CD1c-positive myeloid dendritic cell (primary cell): Measurements from ENCODE around the gene PICK1.
"Not testable (repeated sequence)": the region's sequence is repeated elsewhere in the genome, so short reads cannot be mapped to it uniquely, and the experiment has no call there.

Source experiments
- DNase-seq: peaks from one replicate; pipeline ENCODE4 v3.0.0-alpha.2; 2016; ENCODE audit errors: extremely low spot score

PICK1 gene

DNA sequence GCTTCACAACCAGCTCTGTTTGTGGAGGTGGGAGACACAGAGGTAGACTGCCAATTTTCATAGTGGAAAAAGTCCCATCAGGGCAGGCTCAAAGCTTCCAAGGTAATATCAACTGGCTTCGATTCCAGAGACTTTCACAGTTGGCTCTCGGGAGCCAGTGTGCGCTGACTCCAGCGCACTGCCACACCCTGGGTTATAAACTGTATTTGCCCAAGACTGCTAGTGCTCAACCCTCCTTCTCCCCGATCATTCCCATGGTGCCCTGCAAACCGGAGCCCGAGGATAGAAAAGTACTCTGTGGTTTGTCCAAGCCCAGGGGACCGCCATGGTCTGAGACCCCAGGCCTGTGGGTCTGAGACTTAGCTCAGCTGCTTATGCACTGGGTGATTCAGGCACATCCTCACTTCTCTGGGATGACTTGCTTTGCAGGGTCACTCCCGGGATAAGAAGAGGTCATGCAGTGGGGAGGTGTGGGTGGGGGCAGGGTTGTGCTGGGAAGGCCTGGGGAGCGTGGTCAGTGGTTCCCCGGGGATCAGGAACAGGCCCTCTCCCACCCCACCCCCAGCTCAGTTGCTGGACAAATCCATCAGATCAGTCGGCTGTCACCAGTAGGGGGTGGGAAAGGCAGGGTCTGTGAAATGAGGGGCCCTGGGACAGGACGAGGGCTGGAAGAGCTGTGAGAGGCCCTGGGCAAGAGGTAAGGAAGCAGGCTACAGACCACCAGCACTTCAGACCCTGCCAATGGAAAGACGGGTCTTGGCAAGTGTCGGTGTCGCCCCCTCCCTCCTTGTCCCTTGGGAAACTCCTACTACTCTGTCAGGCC, 26.7 kb upstream of the PICK1 start:
- no peak for DNase-seq

DNA sequence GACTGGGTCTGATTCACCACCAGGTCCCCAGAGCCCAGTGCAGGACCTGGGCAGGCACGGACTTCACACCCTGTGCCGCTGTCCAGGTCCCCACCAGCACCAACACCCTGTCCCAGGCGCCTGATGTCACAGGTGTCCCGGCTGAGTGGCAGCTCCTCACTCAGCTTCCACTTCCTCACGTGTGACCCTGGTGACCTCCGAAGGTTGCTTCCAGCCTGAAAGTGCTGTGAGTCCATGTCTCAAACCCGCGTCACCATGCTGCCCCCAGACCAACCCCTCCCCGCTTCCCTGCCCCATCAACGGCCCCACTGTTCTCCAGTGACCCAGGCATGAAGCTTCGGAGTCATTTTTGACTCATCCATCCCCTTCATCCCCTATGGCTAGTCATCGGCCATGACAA, 25.7 kb upstream of the PICK1 start:
- no peak for DNase-seq

DNA sequence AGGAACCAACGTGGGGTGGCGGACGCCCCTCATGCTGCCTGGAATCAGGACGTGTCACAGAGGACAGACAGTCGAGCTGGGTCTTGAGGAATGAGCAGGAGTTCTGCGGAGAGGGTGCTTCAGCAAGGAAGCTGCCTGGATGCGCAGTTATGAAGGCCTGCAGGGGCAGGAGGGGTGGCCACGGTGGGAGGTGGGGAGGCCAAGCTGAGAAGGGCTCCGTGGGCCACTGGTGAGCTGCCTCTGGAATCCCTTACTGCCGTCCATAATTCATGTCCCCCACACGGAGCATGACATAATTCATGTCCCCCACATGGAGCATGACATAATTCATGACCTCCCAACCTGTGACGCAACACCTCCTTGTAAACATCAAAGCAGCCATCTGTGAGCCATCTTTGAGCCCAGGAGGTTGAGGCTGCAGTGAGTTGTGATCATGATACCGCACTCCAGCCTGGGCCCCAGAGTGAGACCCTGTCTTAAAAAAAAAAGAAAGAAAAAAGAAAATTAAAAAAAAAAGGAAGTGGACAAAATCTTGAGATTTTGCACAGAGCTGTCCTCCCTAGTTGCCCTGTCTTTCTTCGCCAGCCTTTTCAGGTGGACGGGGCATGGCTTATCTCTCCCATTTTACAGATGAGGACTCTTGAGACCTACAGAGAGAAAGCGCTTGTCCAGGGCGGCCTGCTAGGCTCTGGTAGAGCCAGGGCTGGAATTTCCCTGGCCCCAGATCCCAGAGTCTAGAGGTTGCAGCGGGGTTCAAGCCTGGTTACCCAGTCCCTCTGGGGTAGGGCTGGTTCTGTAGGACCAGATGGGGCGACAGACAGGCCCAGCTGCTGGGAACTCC, 24.3 kb upstream of the PICK1 start:
- DNase-seq, result peak; percentile 12

DNA sequence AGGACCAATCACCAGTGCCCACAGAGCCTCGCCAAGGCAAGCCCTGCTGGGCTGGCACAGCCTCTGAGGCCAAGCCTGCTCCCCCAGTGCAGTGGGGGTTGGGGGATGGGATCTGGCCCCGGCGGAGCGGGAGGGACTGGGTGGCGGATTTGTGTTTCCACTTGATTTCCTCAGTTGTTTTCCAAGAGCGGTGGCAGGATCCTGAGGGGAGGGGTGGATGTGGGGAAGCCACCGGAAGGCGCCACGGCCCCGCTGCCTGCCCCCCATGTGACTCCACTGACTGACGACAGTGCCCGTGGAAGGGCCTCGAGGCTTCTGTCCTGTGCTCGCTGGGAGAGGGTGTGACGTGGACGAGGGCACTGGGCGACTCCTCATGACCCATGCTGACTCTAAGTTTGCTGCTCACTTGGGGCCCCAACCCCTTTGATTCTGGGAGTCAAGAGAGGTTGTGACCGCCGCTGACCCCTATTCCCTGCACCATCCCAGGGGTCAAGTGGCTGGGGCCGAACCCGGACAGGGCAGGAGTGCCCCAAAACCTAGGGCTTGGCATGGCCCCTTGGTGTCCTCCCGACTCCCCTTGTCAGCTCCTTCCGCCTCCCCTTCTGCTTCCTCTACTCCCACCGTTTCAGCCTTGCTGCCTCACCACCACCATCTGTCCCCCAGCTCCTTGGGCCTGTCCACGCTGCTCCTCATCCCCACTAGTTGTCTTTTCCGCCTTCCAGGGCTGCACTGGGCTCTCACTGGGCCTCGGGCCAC, 23.5 kb upstream of the PICK1 start:
- DNase-seq, result no peak

DNA sequence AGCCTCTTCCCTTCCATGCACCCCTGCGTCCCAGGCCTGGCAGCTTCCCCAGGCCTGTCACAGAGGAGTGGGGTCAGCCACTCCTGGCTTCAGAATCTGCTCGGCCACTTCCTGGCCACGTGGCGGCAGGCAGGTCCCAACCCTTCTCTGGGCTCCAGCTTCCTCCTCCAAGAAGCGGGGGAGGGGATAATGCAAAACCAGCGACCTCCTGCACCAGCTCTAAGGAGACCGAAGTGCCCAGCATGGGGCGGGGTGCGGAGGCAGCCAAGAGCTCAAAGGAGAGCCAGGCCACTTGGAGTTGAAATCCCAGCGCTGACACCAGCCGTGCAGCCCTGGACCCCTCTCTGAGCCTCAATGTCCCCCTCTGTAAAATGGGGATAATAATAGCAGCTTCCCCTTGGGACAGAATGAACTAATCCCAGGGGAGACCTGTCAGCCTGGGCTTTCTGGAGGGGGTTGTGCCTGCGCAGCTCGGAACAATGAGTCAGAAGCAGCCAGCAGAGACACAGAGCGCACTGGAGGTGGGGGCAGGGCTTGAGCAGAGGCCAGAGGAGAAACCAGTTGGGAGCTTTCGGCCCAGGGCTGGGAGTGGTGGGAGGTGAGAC, 22.8 kb upstream of the PICK1 start:
- DNase-seq, result peak; percentile 38

DNA sequence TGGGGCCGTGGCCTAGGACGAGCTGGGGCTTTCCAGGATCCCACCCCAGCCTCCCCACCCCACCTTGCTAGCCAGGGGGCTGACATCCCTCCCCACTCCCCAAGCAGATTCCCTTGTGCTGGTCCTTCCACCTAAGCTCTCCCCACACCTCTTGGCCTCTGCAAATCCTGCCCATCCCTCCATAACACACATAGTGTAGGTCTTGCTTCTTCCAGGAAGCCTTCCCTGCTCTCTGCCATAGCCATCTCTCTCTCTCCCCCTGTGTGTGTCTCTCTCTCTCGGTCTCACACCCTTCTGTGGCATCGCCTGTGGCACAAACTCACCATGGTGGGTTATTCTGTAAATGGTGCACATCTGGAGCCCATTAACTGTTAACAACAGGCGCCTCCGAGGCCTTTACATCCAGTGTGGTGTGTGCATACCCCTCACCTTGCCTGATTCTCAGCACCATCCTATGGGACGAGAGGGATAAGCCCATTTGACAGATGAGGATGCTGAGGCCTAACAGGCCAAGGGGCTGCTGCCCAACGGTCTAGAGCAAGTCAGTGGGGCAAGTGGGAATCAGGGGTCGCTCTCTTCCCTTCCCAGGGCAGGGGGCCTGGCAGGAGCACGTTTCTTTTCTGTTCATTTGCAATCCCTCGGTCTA, 22.2 kb upstream of the PICK1 start:
- DNase-seq, result no peak

DNA sequence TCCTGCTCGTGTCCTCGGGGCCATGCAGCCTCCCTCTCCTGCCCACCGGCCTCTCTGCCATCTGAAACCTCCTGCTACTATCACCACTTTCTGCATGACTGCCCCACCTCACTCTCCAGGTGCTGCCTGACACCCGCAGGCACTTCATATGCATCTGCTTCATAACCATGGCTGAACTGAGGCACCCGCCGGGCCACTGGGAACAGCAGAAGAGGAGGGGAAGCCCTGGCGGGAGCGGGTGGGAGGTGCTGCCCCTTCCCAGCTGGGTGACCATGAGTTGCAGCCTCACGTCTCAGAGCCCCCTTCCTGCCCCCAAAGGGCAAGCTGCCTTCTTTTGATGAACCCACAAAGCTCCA, 21.7 kb upstream of the PICK1 start:
- DNase-seq, result no peak

DNA sequence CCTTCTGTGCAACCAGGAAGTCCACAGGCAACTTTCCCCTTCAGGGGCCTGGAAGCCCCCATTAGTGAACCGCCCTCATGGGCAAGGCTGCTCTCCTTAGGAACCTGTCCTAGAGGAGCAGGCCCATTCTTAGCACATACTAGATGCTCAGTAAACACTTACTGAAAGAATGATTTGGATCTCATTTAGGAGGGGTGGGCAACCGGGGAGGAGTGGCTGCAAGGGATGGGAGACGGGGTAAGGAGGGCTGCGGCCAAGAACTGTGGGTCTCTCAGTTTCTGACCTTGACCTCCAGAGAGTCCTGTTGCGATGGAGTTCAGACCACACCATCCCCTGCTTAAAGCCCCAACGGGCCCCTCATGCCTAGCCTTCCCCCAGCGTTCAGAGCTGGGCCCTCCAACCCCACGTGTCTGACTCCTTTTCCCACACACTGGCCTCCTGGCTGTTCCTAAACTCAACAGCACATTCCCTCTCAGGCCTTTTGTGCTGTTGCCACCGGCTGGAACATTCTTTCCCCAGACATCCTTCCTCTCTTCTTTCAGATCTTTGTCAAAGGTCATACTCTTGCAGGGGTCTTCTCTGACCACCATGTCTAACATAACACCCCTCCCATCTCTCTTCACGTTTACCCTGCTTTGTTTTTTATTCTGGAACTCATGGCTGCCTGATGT, 20.7 kb upstream of the PICK1 start:
- no peak for DNase-seq

DNA sequence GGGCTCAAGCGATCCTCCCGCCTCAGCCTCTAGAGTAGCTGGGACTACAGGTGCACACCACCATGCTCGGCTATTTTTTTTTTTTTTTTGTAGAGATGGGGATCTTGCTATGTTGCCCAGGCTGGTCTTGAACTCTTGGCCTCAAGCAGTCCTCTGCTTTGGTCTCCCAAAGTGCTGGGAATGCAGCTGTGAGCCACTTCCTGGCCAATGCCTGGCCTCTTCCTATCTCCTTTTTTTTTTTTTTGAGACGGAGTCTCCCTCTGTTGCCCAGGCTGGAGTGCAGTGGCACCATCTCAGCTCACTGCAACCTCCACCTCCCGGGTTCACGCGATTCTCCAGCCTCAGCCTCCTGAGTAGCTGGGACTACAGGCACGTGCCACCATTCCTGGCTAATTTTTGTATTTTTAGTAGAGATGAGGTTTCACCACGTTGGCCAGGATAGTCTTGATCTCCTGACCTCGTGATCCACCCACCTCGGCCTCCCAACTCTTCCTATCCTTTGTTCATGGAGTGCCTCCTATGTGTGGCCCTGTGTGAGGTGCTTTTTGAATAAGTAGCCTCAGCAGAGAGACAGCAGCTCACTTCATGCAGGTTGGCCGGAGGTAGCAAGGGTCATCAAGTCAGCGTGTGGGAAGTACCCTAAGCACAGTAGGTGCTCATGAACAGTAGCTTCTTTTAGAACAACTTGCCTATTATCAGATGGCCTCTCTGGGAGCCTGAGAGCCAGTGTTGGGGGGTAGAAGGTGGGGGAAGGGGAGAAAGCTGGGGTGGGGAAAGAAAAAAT, 19.6 kb upstream of the PICK1 start:
- DNase-seq, result not testable (repeated sequence)

DNA sequence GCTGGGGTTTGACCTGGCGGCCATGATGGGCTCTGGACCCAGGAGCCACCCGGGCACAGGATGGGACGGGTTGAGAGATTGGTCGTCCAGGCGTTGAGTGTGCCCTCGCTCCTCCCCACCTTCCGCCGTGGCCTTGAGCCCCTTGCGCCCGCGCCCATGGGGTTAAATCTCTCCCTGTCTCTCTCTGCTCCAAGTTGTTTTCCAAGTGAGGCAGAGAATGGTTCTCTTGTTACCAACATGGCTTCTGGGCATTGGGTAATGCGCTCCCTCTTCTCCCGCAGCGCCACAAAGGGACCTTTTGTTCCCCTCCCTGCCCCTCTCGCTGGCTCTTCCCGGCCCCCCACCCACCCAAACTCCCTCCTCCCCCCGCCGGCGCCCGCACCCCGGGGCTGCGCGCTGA, 18.8 kb upstream of the PICK1 start:
- DNase-seq, result no peak

DNA sequence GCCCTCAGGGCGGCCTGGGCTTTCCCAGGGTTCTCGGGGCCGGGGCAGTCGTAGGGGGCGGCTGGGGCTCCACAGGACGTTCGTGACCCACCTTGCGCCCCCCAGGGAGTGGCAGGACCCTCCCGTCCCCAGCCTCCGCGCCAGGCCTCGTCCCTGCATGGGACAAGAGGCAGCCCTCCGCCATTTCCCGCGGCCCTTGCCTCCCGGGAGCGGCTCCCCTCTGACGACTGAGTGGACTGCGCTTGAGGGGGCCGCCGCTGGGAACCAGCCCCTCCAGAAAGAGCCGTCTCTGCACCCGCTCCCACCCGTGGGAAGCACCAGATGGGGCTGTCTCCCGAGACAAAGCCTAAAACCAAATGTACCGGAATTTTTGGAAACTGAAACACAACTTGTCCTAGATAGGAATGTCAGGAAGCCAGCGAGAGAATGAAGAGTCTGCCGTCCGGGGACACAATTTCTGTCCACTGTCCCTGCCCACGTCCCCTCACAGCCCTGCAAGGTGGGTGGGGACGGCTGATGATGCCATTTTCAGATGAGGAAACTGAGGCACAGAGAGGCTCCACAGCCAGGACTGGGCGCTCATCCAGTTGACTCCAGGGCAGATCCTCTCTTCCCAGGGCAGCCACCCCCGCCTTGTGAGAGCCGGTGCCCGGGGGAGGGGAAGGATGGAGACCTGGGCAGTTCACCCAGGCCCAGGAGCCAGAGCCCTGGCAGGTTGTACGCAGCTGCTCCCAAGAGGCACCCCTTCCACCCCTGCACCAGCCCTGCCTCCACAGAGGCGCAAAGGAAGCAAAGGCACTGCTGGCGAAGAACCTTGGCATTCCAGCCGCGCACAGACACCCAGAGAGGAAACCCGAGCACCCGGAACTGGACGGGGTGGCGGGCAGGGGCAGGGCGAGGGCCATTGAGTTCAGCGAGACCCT, 18.1 kb upstream of the PICK1 start:
- no peak for DNase-seq

DNA sequence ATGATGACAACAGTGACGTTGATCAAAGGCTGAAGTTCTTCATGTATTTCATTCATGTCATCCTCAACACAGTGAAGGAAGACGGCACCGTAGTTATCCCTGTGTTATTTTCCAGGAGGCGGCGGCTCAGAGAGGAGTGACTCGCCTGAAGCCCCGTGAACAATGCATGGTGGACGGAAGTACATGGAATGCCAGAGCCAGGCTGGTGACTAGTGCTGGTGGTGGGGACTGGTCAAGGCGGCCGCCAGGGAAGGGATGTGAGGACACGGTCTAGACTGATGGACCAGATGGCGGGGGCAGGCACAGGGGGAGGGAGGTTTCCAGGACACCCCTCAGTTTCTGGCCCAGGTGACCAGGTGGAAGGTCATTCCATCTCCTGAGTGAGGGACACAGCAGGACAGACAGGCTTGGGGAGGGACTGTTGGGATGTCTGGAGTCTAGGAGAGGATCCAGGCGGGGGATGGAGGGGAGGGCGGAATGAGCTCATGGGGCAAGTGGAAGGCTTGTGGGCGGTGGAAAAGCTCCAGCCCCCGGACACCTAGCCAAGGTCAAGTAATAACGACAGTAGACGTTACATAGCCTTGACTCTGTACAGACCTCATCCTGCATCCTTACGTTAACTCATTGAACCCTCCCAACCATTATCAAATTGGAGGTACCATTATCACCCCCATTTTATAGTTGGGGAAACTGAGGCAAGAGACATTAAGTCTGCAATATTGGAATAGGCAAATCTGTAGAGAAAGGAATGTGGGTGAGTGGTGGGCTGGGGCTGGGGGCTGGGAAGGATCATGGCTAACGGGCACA, 16.0 kb upstream of the PICK1 start:
- DNase-seq, result no peak

DNA sequence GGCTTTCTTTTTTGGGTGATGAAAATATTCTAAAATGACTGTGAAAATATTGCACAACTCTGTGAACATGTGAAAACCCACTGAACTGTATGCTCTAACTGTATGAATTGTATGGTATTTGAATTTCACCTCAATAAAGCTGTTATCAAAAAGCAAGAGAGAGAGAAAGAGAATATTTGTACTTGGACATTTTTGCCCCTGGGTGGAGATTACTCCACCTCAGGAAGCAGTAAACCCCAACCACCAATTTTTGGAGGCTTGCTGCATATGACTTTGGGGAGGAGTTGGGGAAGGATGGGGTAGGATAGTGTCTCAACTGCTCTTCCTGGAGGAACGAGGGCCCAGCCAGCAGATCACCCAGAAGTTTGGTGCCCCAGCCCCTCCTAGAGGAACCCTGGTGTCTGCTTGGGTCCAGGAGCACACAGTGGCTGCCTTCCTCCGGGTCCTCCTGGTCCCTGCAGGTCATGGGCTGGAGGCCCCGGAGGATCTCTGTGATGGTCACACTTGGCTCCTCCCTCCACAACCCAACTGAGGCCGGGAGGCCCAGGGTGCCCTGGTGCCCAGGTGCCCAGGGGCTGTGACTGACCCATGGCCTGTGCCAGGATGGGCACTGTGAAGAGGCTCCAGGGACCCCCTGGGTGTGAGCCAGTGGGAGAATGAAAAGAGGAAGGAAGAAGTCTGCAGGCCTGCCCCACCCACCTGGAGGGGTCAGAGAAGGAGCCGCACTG, 15.3 kb upstream of the PICK1 start:
- no peak for DNase-seq

DNA sequence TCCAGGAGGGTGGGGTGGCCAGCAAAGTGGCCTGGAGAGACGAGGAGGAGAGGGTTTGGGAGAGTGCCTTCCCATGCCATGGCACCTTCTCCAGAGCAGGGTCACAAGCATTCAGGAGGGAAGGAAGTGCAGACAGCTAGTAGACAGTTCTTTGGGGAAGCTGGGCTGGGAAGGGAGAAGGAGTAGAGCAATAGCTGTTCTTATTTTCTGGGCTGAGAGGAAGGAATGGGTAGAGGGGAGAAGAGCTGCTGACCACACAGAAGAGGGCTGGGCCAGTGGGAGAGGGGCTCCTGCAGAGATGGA, 14.8 kb upstream of the PICK1 start:
- peak; percentile 31 for DNase-seq

DNA sequence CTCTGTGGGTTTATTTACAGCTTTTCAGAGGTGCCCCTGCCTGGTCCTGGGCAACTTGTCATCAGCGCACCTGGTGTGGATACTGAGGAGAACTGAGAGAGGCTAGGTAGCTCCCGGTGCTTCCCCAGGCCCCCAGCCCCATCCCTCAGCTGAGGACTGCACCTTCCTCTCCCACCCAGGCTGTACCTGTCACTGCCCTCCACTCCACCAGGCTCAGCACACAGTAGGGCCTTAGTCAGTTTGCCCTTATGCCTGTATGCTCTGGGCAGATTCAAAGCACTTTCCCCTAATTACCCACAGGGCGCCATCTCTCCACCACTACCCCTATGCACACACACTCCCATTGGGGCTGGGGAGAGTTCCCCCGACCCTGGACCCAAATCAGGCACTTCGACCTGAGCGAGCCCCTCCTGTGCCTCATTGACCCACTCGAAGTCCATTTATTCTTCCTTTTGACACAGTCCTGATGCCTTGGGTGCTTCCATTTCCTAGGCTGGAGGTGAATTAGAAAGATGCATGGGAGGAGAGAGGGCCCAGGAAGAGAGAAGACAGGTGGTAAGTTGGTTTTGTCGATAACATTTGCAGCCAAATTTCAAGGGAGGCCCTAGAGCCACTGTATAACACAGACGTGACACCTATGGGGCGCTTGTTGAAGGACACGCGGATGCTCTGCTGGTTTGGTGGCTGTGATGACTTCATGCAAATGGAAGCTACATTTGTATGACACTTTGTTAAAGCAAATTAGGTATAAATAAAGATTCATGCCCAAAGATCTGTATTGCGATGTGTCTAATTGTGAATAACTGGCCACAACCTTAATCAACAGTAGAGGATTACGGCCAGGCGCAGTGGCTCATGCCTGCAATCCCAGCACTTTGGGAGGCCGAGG, 13.8 kb upstream of the PICK1 start:
- no peak for DNase-seq

DNA sequence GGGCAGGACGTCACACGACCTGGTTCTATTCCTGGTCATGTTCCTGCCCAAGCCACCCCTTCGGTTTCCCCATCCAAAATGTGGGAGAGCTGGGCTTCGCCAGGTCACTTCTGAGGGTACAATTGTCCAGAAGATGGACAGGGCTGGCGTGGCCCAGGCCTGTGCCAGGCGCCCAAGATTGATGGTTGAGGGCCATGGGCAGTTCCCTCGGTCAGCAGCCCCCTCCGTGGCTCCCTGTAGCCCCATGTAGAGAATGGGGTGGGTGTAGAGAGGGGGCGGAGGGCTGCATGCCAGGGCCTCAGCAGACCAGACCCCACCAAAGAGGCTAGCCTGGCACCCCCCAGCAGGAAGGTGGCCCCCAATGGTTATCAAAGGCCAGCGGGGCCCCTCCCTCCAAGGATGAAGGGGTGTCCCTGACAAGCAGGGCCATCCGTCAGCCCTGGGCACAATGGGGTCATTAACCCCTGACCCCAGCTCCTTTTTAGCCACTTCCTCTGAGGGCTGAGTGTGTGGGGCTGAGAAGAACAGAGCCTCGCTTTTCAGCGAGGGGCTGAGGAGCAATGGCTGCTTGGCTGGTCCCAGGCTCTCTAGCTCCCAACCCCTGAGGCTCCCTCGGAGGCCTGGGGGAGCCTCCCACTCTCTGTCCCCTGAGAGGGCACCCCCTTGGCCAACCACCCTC, 11.0 kb upstream of the PICK1 start:
- no peak for DNase-seq
